ENCODE data around the gene PPP2R2C.

- TF ChIP-seq, protein P1, sequence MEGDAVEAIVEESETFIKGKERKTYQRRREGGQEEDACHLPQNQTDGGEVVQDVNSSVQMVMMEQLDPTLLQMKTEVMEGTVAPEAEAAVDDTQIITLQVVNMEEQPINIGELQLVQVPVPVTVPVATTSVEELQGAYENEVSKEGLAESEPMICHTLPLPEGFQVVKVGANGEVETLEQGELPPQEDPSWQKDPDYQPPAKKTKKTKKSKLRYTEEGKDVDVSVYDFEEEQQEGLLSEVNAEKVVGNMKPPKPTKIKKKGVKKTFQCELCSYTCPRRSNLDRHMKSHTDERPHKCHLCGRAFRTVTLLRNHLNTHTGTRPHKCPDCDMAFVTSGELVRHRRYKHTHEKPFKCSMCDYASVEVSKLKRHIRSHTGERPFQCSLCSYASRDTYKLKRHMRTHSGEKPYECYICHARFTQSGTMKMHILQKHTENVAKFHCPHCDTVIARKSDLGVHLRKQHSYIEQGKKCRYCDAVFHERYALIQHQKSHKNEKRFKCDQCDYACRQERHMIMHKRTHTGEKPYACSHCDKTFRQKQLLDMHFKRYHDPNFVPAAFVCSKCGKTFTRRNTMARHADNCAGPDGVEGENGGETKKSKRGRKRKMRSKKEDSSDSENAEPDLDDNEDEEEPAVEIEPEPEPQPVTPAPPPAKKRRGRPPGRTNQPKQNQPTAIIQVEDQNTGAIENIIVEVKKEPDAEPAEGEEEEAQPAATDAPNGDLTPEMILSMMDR (IDR thresholded peaks at IDR 0.05) = no peak
- no peak for TF ChIP-seq POLR2A (IDR thresholded peaks at IDR 0.05)
- TF ChIP-seq EP300 (IDR thresholded peaks at IDR 0.05) = no peak
- TF ChIP-seq POLR2AphosphoS5 (IDR thresholded peaks at IDR 0.05) = no peak
Observed at GRCh38 chr4:6356076-6356560, 116.3 kb downstream of the PPP2R2C start.
